Parathyroid adenoma (tissue), 2 donors: ENCODE results near the gene ANKFY1.
"Not testable (repeated sequence)": the region's sequence is repeated elsewhere in the genome, so short reads cannot be mapped to it uniquely, and the experiment has no call there.

Experiments used
- H2AFZ ChIP-seq: fragments of 300-600 bp; sonication (generic); one replicate; pipeline ENCODE4 v1.7.0; 2017; ENCODE audit warnings: antibody characterized with exemption, mild to moderate bottlenecking
- H3K27ac ChIP-seq: fragments of 300-600 bp; sonication (generic); one replicate; pipeline ENCODE4 v1.7.0; 2017
- H3K27me3 ChIP-seq: fragments of 300-600 bp; sonication (generic); one replicate; pipeline ENCODE4 v1.7.0; 2017; ENCODE audit warnings: low read length; ENCODE audit not compliant: control insufficient read depth, insufficient read depth
- H3K36me3 ChIP-seq: fragments of 300-600 bp; sonication (generic); one replicate; pipeline ENCODE4 v1.7.0; 2017; ENCODE audit warnings: low read length; ENCODE audit not compliant: control insufficient read depth, insufficient read depth
- H3K4me1 ChIP-seq: fragments of 300-600 bp; sonication (generic); one replicate; pipeline ENCODE4 v1.7.0; 2017; ENCODE audit warnings: control low read depth
- H3K4me2 ChIP-seq: fragments of 300-600 bp; sonication (generic); one replicate; pipeline ENCODE4 v1.7.0; 2017; ENCODE audit warnings: low read length
- H3K4me3 ChIP-seq: fragments of 300-600 bp; sonication (generic); one replicate; pipeline ENCODE4 v1.7.0; 2017; ENCODE audit warnings: low read depth, low read length
- H3K79me2 ChIP-seq: fragments of 300-600 bp; sonication (generic); one replicate; pipeline ENCODE4 v1.7.0; 2017; ENCODE audit warnings: control low read depth
- H3K9ac ChIP-seq: fragments of 300-600 bp; sonication (generic); one replicate; pipeline ENCODE4 v1.7.0; 2017; ENCODE audit warnings: mild to moderate bottlenecking
- H3K9me3 ChIP-seq: fragments of 300-600 bp; sonication (generic); one replicate; pipeline ENCODE4 v1.7.0; 2017; ENCODE audit warnings: low read length; ENCODE audit not compliant: control insufficient read depth
- CTCF ChIP-seq: fragments of 300-600 bp; sonication (generic); IDR thresholded peaks from one replicate; pipeline ENCODE4 v1.7.0; 2017; ENCODE audit warnings: antibody characterized with exemption, mild to moderate bottlenecking
- donor health status: primary hyperparathyroidism.

Gene ANKFY1

GRCh38 chr17:4194796-4195195 lies 69.0 kb downstream of the ANKFY1 start:
- Histone ChIP-seq H3K9me3 (no peaks in the 10 kb centered on the region), H3K27me3 (no peaks in the 10 kb centered on the region), H3K4me2 (no peak overlapping the region), H3K9ac (no peak overlapping the region), H3K36me3 (no peaks in the 10 kb centered on the region), H3K79me2 (no peaks in the 10 kb centered on the region), H3K4me3 (no peak overlapping the region), H2AFZ (no peak overlapping the region), H3K4me1 (no peaks in the 10 kb centered on the region), H3K27ac (no peak overlapping the region)
- no peak for TF ChIP-seq CTCF

GRCh38 chr17:4190791-4191190 lies 73.0 kb downstream of the ANKFY1 start:
- not testable (repeated sequence) for H3K79me2 ChIP-seq, H3K27me3 ChIP-seq, H3K9me3 ChIP-seq, H3K4me3 ChIP-seq, H3K36me3 ChIP-seq, H2AFZ ChIP-seq, H3K9ac ChIP-seq, H3K4me1 ChIP-seq, H3K27ac ChIP-seq, H3K4me2 ChIP-seq

GRCh38 chr17:4189280-4189679 lies 74.5 kb downstream of the ANKFY1 start:
- Histone ChIP-seq H3K9ac (no peak overlapping the region), H3K4me1 (no peaks in the 10 kb centered on the region), H3K4me2 (no peak overlapping the region), H3K27ac (no peak overlapping the region), H3K79me2 (peaks cover 6% of the 10 kb centered on the region), H3K4me3 (no peak overlapping the region), H2AFZ (no peak overlapping the region), H3K27me3 (no peaks in the 10 kb centered on the region), H3K36me3 (no peaks in the 10 kb centered on the region), H3K9me3 (no peaks in the 10 kb centered on the region)
- no peak for TF ChIP-seq CTCF

- Histone ChIP-seq H3K4me2 (no peak overlapping the region), H3K36me3 (no peaks in the 10 kb centered on the region), H3K4me1 (no peaks in the 10 kb centered on the region), H2AFZ (no peak overlapping the region), H3K4me3 (no peak overlapping the region), H3K27me3 (no peaks in the 10 kb centered on the region), H3K79me2 (peaks cover 6% of the 10 kb centered on the region), H3K9me3 (no peaks in the 10 kb centered on the region), H3K27ac (no peak overlapping the region), H3K9ac (no peak overlapping the region)
- TF ChIP-seq CTCF, result no peak
Measured at GRCh38 chr17:4188076-4188475, 75.7 kb downstream of the ANKFY1 start.

GRCh38 chr17:4187076-4187475 lies 76.7 kb downstream of the ANKFY1 start:
- TF ChIP-seq CTCF, result no peak

More at GRCh38 chr17:4187076-4187475, 76.7 kb downstream of the ANKFY1 start:
- no peak overlapping the region for H2AFZ ChIP-seq
- H3K4me3 ChIP-seq, result no peak overlapping the region
- H3K36me3 ChIP-seq, result no peaks in the 10 kb centered on the region
- no peak overlapping the region for H3K27ac ChIP-seq
- H3K4me2 ChIP-seq, result no peak overlapping the region
- H3K9me3 ChIP-seq, result no peaks in the 10 kb centered on the region
- peaks cover 6% of the 10 kb centered on the region for H3K79me2 ChIP-seq
- no peak overlapping the region for H3K9ac ChIP-seq
- no peaks in the 10 kb centered on the region for H3K4me1 ChIP-seq
- no peaks in the 10 kb centered on the region for H3K27me3 ChIP-seq
